Type B pancreatic cell (in vitro differentiated cells): Measurements from ENCODE around the gene ADAMTSL1. TPM values are rescaled to one million over a fixed set of nuclear protein-coding genes. Genes with fewer than 3 reads are reported as not detected.

Experiments used
- DNase-seq: peaks from one replicate; pipeline ENCODE4 v3.0.0; 2021; ENCODE audit warnings: mixed read lengths; ENCODE audit not compliant: unreplicated experiment; ENCODE audit errors: extremely low spot score
- H3K27ac Mint-ChIP-seq: 2 replicates; pipeline ENCODE4 v1.8.0; 2021; ENCODE audit warnings: mild to moderate bottlenecking, mixed read lengths
- H3K27me3 Mint-ChIP-seq: 2 replicates; pipeline ENCODE4 v1.8.0; 2021; ENCODE audit warnings: mixed read lengths
- H3K36me3 Mint-ChIP-seq: 2 replicates; pipeline ENCODE4 v1.8.0; 2021; ENCODE audit warnings: mixed read lengths
- H3K4me1 Mint-ChIP-seq: one replicate; pipeline ENCODE4 v1.8.0; 2021; ENCODE audit warnings: mixed read lengths; ENCODE audit not compliant: unreplicated experiment
- H3K4me3 Mint-ChIP-seq: 2 replicates; pipeline ENCODE4 v1.8.0; 2021; ENCODE audit warnings: mild to moderate bottlenecking, mixed read lengths
- H3K9me3 Mint-ChIP-seq: 2 replicates; pipeline ENCODE4 v1.8.0; 2021; ENCODE audit warnings: mixed read lengths
- CTCF ChIP-seq: fragments of 200-600 bp; sonication (generic); conservative IDR thresholded peaks from 2 replicates; pipeline ENCODE4 v1.5.0; 2021; ENCODE audit warnings: antibody characterized with exemption, mild to moderate bottlenecking
- total RNA-seq: library from RNA; stranded (reverse); gene quantifications from 2 replicates; pipeline ENCODE4 v1.2.1, GENCODE V29; 2021; ENCODE audit warnings: low replicate concordance

Gene ADAMTSL1
- total RNA-seq, 1 donor from 2014 or later: 28.6 TPM

DNA sequence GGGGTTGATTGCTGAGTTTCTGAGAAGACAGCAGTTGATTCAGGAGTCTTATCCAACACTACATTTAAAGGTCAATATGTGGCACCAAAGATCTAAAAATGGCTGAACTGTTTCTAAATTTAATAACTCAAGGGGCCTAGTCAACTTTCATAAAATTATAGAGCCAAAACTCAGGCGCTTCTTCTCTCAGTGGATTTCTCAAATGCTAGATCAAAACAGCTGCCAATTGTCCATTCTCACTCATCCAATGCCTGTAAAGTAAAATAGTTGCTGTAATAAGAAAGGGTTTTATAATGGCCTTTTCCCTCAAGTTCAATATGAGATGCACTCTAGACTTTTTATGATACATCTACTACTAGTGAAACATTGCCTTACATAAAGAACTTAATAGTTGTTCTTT lies 26.5 kb downstream of the ADAMTSL1 start:
- Mint-ChIP-seq H3K4me3 (no peak overlapping the region), H3K36me3 (no peaks in the 10 kb centered on the region), H3K27ac (no peak overlapping the region), H3K27me3 (no peaks in the 10 kb centered on the region), H3K4me1 (peaks cover 30% of the 10 kb centered on the region), H3K9me3 (no peaks in the 10 kb centered on the region)
- TF ChIP-seq CTCF: no peak
- DNase-seq: no peak

- Mint-ChIP-seq H3K4me1 (peaks cover 25% of the 10 kb centered on the region), H3K27ac (no peak overlapping the region), H3K27me3 (no peaks in the 10 kb centered on the region), H3K9me3 (no peaks in the 10 kb centered on the region), H3K4me3 (no peak overlapping the region), H3K36me3 (no peaks in the 10 kb centered on the region)
- no peak for TF ChIP-seq CTCF
- DNase-seq: no peak
Measured at GRCh38 chr9:18501949-18502348, 28.0 kb downstream of the ADAMTSL1 start.

DNA sequence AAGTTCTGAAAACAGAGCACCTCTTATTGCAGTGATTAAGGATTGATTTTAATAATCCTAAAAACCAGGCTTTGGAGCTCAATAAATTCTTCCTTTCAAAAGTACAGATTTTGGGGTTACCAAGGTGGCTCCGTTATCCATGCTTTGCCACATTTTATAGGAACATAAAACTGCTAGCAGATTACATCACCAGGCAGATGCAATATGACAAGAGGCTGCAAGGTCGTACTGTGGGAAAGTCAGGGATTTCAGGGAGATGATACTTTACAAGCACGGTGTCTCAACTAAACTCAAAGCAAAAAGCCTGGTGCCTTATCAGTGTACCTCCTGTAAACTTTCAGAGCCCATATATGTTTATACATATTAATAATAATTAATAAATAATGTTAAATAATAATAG lies 28.6 kb downstream of the ADAMTSL1 start:
- no peak for TF ChIP-seq CTCF
- H3K4me3 Mint-ChIP-seq: no peak overlapping the region
- no peaks in the 10 kb centered on the region for H3K36me3 Mint-ChIP-seq
- H3K9me3 Mint-ChIP-seq: no peaks in the 10 kb centered on the region
- H3K27me3 Mint-ChIP-seq: no peaks in the 10 kb centered on the region
- H3K4me1 Mint-ChIP-seq: peaks cover 24% of the 10 kb centered on the region
- no peak overlapping the region for H3K27ac Mint-ChIP-seq
- DNase-seq: no peak

DNA sequence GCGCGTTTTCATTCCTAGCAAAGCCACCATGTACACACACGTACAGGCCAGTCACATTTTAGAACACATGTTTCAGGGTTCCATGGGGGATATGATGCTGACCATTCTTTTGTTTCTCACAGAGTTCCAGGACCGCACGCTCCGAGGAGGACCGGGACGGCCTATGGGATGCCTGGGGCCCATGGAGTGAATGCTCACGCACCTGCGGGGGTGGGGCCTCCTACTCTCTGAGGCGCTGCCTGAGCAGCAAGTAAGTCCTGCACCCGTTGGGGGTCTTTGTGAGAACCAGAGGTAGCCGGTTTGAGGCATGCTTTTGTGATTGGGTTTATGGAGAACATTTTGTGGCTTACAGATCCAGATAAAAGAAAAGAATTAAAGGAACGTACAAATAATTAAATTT lies 30.8 kb downstream of the ADAMTSL1 start:
- no peaks in the 10 kb centered on the region for H3K27me3 Mint-ChIP-seq
- TF ChIP-seq CTCF: no peak
- H3K27ac Mint-ChIP-seq: no peak overlapping the region
- peaks cover 8% of the 10 kb centered on the region for H3K4me1 Mint-ChIP-seq
- no peaks in the 10 kb centered on the region for H3K9me3 Mint-ChIP-seq
- no peak overlapping the region for H3K4me3 Mint-ChIP-seq
- peaks cover 4% of the 10 kb centered on the region for H3K36me3 Mint-ChIP-seq
- DNase-seq: no peak

DNA sequence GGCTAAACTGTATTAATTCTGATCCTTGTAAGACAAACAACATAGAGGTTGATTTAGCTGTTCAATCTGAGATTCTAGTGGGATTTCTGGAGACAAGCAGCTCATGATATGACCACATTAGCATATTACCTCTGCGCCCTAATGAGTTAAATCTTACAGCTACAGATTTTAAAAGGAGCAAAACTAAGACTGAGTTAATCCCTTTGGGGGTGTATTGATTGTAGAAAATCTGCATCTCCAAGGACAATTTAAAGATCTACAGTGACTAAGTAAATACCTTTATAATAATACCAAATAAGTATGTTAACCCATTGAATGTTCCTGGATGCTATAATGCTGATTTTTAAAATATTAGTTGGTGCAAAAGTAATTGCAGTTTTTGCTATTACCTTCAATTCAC lies 33.2 kb downstream of the ADAMTSL1 start:
- no peak for DNase-seq
- TF ChIP-seq CTCF: no peak
- Mint-ChIP-seq H3K27me3 (no peaks in the 10 kb centered on the region), H3K4me3 (no peak overlapping the region), H3K9me3 (no peaks in the 10 kb centered on the region), H3K4me1 (no peaks in the 10 kb centered on the region), H3K27ac (no peak overlapping the region), H3K36me3 (peaks cover 4% of the 10 kb centered on the region)

- H3K27me3 Mint-ChIP-seq: no peaks in the 10 kb centered on the region
- no peak overlapping the region for H3K4me3 Mint-ChIP-seq
- H3K4me1 Mint-ChIP-seq: peaks cover 8% of the 10 kb centered on the region
- no peak for TF ChIP-seq CTCF
- H3K27ac Mint-ChIP-seq: no peak overlapping the region
- H3K36me3 Mint-ChIP-seq: peaks cover 3% of the 10 kb centered on the region
- DNase-seq: no peak
- H3K9me3 Mint-ChIP-seq: no peaks in the 10 kb centered on the region
Measured at GRCh38 chr9:18516514-18516913, 42.6 kb downstream of the ADAMTSL1 start.
